GM19351 (cell line): ENCODE results near the gene S100A16.
"Not testable (repeated sequence)": the region's sequence is repeated elsewhere in the genome, so short reads cannot be mapped to it uniquely, and the experiment has no call there.

ENCODE experiments used
- ATAC-seq: cut with Tn5 transposase; IDR thresholded peaks from one replicate; pipeline ENCODE4 v1.9.1; 2021; ENCODE audit warnings: mild to moderate bottlenecking, moderate library complexity; ENCODE audit not compliant: unreplicated experiment

The S100A16 gene

DNA sequence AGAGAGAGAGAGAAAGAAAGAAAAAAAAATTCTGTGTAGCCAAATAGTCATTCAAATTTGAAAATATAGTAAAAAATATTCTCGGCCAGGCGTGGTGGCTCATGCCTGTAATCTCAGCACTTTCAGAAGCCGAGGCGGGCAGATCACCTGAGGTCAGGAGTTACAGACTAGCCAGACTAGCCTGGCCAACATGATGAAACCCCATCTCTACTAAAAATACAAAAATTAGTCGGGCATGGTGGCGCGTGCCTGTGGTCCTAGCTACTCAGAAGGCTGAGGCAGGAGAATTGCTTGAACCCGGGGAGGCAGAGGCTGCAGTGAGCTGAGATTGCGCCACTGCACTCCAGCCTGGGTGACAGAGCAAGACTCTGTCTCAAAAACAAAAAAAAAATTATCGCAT lies 24.9 kb downstream of the S100A16 start:
- ATAC-seq: not testable (repeated sequence)

DNA sequence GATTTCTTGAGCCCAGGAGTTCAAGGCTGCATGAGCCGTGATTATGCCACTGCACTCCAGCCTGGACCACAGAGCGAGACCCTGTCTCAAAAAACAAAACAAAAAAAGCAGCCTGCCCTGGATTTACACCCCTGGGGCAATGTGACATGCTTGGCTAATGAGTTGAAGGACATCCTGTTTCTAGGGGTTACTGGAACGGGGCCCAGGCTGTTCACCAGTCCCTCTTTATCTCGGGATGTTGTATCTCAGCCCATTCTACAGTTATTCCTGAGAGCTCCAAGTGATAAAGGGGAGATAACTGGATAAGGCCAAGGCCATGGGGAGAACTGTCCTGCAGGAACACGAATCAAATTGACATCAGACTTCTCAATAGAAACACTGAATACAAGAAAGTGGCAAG lies 25.6 kb downstream of the S100A16 start:
- no peak for ATAC-seq

DNA sequence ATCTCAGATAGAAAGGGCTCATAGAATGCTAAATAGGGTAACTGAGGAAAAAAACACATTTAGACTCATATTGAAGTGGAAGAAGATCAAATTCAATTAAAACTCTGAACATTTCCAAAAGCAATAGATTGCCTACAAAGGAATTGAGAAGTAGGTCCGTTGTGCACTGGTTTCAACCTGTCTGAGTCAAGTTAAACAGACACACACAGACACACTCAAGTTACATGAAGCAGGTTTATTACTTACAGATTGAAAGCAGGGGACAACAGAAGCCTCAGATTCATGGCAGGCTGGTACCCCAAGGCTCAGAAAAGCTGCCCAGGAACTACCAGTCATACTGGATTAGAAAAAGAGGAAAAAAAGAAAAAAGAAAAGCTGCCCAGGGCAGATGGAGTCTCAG lies 26.6 kb downstream of the S100A16 start:
- ATAC-seq: no peak

DNA sequence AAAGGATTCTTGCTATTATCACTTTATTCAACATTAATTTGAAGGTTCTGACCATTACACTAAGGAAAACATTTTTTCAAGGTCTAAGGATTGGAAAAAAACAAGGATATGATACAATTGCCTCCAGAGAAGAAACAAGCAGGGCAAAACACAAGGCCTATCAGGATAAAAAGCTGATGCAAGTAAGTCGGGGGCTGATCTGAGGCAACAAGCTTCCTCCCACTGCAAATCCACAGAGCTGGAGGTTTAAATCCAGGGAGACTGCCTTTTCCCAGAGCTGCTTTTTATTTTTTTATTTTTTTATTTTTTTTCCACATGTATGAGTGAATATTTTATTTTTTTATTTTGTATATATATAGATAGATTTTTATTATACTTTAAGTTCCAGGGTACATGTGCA lies 27.9 kb downstream of the S100A16 start:
- ATAC-seq: no peak

DNA sequence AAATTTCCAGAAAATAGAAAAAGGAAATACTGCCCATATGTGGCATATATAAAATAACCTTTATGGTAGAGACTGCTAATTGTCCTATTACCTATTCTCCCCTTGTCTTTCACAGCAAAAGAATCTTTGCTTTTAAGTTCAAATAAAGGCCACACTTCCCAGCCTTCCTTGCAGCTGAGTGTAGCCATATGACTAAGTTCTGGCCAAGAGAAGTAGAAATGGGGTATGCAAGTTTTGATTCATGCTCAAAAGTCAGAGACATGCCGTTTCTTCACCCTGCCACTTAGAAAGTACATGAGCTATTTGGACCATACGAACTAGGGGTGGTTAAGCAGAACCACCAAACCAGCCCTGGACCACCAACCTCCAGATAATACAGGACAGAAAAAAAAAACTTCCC lies 29.0 kb downstream of the S100A16 start:
- ATAC-seq: no peak

DNA sequence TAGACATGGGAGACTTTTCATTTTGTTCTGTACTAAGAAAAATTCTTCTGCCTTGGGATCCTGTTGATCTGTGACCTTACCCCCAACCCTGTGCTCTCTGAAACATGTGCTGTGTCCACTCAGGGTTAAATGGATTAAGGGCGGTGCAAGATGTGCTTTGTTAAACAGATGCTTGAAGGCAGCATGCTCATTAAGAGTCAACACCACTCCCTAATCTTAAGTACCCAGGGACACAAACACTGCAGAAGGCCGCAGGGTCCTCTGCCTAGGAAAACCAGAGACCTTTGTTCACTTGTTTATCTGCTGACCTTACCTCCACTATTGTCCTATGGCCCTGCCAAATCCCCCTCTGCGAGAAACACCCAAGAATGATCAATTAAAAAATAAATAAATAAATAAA lies 29.4 kb downstream of the S100A16 start:
- not testable (repeated sequence) for ATAC-seq

DNA sequence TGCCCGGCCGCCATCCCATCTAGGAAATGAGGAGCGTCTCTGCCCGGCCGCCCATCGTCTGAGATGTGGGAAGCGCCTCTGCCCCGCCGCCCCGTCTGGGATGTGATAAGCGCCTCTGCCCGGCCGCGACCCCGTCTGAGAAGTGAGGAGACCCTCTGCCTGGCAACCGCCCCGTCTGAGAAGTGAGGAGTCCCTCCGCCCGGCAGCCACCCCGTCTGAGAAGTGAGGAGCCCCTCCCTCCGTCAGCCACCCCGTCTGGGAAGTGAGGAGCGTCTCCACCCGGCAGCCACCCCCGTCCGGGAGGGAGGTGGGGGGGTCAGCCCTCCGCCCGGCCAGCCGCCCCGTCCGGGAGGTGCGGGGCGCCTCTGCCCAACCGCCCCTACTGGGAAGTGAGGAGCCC lies 30.1 kb downstream of the S100A16 start:
- ATAC-seq: not testable (repeated sequence)

DNA sequence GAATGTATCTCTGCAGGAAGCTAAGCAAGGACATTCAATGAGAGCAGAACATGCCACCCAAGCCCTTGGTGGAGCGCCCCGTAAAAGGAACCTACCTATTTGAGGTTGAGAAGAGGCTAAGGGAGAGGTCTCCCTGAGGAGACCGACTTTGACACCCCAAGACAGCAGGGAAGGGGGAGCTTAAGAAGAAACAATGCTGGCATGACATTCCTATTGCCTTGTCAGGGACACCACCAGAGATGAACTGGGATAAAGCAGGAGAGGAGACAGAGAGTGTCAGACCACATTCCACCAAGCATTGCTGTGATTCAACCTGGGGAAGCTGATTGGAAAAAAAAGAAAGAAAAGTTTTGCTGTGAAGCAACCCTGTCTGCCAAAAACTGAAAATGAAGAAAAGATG lies 34.0 kb downstream of the S100A16 start:
- no peak for ATAC-seq

DNA sequence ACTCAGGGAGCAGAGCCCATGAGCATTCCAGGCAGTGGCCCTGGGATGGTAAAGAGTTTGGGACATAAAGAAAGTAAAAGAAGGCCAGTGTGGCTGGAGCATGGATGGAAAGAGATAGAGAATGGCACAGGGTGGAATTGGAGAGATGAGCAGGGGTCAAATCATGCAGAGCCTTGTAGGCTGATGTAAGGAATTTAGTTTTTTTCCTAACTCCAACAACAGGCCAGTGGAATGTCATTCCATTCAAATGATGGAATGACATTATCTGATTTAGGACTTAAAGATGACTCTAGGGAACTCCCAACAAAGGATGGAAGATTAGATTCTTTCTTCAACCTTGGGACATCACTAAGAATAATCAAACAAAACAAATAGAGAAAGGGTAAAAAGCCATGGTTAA lies 34.4 kb downstream of the S100A16 start:
- ATAC-seq: no peak

DNA sequence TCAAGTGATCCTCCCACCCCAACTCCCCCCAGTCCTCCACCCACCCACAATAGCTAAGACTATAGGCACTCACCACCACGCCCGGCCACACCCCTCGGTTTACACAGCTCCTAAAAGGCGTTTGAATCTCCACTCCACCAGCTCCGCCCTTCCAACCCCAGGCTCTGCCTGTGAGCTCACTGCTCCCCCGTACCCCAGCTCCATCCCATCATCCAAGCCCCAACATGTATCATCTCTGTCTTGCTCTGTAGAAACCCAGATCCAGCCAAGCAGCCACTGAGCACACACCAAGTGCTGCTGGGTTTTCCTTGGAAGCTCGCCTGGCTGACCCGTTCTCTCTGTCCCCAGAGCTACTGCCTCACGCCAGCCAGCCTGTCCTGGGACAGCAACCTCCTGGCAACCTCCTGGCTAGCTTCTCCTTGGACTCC lies 35.3 kb downstream of the S100A16 start:
- no peak for ATAC-seq

DNA sequence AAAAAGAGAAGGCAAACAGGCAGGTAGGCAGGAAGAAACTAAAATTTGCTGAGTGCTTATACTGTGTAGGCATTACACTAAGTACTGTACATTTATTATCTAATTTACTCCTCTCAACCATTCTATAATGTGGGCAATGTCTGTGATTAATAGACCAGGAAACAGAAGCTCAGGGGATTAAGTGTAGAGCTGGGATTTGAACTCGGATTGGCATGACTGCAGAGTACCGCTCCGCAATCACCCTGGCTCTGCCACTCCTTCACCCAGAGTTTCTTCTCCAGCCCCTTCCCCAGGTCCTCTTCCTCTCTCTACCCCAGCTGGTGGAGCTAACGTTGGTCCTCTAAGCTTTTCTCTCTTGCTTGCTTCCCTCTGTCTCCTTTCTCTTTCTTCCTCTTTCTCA lies 35.8 kb downstream of the S100A16 start:
- no peak for ATAC-seq

DNA sequence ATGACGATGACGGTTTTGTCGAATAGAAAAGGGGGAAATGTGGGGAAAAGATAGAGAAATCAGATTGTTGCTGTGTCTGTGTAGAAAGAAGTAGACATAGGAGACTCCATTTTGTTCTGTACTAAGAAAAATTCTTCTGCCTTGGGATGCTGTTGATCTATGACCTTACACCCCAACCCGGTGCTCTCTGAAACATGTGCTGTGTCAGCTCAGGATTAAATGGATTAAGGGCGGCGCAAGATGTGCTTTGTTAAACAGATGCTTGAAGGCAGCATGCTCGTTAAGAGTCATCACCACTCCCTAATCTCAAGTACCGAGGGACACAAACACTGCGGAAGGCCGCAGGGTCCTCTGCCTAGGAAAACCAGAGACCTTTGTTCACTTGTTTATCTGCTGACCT lies 37.4 kb downstream of the S100A16 start:
- not testable (repeated sequence) for ATAC-seq

DNA sequence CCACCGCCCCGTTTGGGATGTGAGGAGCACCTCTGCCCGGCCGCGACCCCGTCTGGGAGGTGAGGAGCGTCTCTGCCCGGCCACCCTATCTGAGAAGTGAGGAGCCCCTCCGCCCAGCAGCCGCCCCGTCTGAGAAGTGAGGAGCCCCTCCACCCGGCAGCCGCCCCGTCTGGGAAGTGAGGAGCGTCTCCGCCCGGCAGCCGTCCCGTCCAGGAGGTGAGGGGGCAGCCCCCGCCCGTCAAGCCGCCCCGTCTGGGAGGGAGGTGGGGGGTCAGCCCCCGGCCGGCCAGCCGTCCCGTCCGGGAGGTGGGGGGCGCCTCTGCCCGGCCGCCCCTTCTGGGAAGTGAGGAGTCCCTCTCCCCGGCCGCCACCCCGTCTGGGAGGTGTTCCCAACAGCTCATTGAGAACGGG lies 37.9 kb downstream of the S100A16 start:
- not testable (repeated sequence) for ATAC-seq

DNA sequence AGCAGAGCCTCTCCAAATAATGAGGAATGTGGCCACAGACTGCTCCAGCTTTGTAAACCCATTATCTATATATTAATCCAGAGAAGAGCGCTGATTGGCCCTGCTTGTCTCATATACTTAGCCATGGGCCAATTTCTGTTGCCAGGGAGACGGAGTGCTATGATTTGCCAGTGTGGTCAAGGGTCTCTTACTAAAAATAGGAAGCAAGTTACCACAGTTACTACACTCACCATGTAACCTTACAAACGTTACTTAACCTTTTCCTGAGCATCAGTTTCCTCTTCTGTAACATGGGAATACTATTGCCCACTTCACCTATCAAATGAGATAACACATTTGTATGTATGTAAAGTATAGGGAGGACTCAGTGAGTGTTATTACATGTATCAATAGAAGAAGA lies 39.6 kb downstream of the S100A16 start:
- no peak for ATAC-seq

DNA sequence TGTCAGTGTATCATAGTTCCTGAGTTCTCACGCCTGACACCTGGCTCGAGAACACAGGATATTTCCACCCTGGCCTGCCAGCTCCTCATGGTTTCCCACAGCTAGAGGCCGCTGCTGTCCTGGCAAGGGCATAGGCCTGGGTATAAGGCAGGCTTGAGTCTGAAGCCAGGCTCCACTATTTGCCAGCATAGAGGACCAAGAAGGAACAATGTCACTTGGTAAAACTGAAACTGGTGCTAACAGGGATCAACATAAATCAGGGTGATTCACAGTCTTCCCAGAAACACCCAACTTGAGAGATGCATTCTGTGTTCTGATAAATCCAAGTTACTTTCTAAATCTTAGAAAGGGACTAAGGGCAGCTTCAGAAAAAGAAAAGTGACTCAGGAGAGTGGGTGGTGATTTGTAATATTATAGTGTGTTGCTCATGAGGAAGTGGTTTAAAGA lies 40.3 kb downstream of the S100A16 start:
- no peak for ATAC-seq

DNA sequence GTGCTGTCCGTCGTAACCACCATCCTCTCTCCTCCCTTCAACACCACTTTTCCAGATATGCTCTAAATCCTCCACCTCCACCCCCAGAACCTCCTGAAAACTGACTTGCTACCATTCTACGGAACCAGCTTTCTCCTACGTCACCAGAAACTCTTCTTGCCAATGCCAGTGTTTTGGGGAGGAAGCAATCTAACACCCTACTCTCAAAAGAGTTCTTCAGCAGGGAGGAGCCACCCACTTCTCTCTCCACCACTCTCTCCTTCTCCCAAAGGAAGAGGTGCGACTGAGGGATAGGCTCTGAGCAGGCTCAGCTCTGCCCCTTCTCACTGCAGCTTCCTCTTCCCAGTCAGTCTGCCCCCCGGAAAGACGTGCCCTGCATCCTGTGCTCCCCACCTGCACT lies 41.2 kb downstream of the S100A16 start:
- no peak for ATAC-seq

DNA sequence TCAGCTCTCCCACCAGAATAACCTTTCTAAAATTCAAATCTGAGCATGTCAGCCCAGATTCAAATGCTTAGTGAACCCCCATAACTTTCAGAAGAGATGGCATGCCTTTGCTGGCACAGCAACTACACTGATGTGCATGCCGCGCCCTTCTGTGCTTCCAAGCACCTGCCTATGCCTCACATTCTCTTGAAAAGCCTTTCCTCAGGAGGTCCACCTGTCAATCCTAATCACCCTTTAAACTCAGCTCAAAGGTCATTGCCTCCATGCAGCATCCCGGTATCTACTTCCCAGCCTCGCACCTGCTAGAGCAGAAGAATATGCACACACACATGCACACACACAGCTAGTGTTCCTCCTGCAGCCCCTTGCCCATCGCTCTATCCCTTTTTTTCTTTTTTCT lies 42.1 kb downstream of the S100A16 start:
- no peak for ATAC-seq

DNA sequence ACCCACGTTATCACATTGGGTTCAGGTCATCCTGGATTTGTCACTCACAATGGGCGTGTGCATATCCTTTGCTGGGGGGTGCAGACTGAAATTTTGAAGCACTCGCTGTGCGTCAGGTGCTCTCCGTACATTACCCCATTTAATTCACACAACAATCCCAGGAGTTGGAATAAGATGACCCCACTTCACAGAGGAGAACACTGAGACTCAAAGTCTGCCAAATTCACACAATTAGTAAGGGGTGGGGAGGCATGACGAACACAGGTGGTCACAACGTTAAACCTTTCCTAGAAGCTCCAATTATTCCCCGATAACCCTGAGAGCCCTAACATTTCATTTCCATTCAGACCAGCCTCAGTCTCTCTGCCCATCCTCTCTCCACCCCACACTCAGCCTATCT lies 43.5 kb downstream of the S100A16 start:
- ATAC-seq: no peak

DNA sequence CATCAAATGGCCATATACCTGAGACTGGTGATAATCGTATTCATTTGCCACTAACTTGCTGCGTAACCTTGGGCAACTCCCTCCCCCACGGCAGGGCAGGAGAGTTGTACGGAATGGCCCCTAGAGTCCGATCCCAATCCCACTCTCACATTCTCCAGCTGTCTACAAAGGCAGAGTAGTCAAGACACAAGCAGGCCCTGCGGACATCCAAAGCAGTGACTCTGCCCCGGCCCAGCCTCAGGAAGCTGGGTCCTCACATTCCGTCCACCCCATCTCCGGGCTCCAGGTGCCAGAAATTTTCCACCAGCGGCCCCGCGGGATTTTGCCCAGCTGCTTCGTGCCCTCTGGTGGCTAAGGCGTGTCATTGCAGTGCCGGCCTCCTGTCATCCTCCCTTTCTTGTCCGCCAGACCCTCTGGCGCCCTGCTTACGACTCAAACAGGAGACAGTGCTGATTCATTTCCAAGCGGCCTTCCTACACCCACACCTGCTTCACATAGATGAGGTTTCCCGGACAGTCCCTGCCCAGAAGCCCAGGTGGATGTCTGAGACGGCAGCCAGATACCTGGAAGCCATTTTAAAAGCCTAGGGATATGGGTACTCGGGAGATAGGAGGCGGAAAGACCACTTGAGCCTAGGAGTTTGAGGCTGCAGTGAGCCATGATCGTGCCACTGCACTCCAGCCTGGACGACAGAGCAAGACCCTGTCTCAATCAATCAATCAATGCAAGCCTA lies 44.4 kb downstream of the S100A16 start:
- ATAC-seq: no peak

DNA sequence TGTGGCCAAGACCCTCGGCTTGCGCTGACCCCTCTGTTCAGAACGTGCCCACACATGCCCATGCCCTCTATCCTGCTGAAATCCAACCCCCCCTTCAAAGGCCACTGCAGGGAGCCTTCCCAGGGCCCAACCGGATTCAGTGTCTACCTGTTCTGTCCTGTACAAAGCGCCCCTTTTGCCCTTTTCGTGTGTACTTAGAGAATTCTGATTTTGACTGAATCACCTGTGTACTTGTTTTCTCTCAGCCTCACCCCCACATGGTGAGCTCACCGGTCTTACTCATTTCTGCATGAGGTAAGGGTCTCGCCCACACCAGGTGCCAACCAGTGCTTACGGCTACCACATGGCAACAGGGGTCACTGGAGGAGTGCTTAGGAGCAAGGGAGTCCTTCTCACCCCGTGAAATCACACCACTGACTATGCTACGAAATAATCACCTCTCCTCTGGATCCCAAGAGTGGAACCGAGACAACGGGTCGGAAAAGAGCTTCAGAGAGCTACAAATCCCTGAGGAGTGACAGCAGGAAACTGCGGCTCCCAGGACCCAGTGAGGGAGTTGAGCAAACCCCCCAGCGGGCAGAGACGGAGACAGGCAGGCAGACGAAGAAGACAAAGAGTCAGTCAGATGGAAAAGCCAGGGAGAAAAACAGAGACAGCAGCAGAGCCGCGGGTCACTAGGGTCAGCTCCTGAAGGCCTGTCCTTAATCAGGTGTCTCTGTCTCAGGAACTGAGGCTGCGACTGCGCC lies 45.1 kb downstream of the S100A16 start:
- ATAC-seq: no peak

DNA sequence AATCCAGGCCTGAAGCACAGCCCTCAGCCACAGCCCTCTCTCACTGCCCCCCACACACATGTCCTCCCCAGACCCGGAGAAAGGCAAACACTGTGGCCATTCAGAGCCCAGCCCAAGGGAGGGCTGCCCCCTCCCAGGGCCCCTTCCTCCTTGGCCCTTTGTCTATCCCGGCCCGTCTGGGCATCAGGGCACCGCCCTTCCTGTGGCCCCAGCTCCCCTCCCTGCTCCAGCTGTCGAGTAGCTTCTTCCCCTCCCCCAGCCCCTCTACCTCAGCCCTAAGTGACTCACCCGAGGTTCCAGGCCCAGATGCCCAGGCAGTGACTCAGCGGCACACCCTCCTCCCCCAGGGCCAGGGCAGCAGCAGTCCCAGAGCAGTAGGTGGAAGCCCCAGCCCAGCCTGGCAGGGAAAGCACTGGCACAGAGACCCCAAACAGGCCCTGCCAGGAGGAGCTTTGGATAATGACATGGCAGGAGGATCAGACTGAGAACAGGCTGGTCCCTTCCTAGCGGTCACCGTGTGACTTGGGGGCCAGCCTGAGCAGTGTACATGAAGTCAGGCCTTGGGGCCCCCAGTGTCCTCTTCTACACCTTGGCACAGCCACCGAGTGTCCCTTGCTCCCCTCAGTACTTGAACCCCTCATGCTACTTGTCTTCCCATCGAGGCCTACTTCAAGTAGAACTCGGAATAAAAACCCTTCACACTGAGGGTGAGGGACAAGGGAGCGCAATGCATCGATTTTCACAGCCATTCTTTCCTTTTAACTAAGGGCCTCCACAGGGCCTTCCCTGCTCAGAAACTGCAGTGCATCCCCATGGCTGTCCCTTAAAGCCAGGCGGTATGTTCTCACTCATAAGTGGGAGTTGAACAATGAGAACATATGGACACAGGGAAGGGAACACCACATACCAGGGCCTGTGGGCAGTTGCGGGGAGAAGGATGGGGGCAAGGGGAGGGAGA lies 46.2 kb downstream of the S100A16 start:
- no peak for ATAC-seq
